HCT116 (cell line): ENCODE data around the gene MINDY4.

Source experiments
- EGR1 ChIP-seq: IDR thresholded peaks from 2 replicates; pipeline ENCODE4 v1.6.1; 2012; ENCODE audit warnings: low read depth
- EZH2phosphoT487 ChIP-seq: fragments of 200-600 bp; IDR thresholded peaks from 2 replicates; pipeline ENCODE4 v1.6.1; 2018; ENCODE audit warnings: antibody characterized with exemption, borderline replicate concordance
- JUND ChIP-seq: IDR thresholded peaks from 2 replicates; pipeline ENCODE4 v1.6.1; 2012
- MAX ChIP-seq: IDR thresholded peaks from 2 replicates; pipeline ENCODE4 v1.6.1; 2012

- TF ChIP-seq MAX: no peak
- TF ChIP-seq EGR1: no peak
- TF ChIP-seq EZH2phosphoT487: no peak
- TF ChIP-seq JUND: no peak
These were observed 146.1 kb downstream of the MINDY4 start for GRCh38 chr7:30917216-30917893.
